ENCODE measurements around the gene AASS. TPM values are rescaled to one million over a fixed set of nuclear protein-coding genes. Genes with fewer than 3 reads are reported as not detected.

AASS gene
- total RNA-seq, 2 experiments from 2014 or later, result not detected

DNA sequence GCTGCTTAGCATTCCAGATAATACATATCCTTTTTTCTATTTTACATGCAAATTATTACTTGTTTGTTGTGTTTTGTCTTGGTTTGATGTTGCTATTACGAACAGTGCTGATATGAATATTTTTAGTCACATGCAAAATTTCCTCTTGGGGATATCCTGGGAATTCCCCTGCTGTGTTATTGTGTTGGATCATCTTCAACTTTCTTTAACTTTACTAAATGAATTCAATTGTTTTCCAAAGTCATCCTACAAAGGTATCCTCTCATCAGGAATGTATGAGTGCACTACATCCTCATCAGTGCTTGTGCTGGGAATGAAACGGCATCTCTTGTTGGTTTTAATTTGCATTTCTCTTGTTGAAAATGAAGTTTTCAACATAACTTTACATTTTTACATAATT, 87.1 kb downstream of the AASS start:
- ChIA-PET CTCF (ENCODE audit: unreplicated experiment) (no interaction called here), POLR2A (no interaction called here)
- Histone ChIP-seq H3K4me2 (ENCODE audit: low read length) (no peak overlapping the region), H3K27ac (ENCODE audit: low read depth, low read length, poor library complexity, severe bottlenecking) (no peak overlapping the region), H3K9me3 (ENCODE audit: low read length) (no peaks in the 10 kb centered on the region), H3K36me3 (ENCODE audit: insufficient read depth, low read length) (no peaks in the 10 kb centered on the region), H3K4me1 (ENCODE audit: insufficient read depth, low read length, poor library complexity, severe bottlenecking) (no peaks in the 10 kb centered on the region), H3K4me3 (ENCODE audit: low read depth, low read length, poor library complexity, severe bottlenecking) (no peak overlapping the region), H3K79me2 (ENCODE audit: insufficient read depth, low read depth, low read length) (no peaks in the 10 kb centered on the region), H3K9me2 (ENCODE audit: insufficient read depth, low read length) (no peaks in the 10 kb centered on the region), H4K20me1 (ENCODE audit: insufficient read depth, low read length) (no peaks in the 10 kb centered on the region), H2AFZ (ENCODE audit: low read length) (no peak overlapping the region)
- BruUV-seq (replicated peaks), result no TSS peak
- intact Hi-C loops (cut with micrococcal nuclease; ENCODE audit: unreplicated experiment), result no loop called here
- DNase-seq (ENCODE audit: low spot score), result no peak
- no peak for TF ChIP-seq EZH2phosphoT487 (IDR thresholded peaks at IDR 0.05; ENCODE audit: borderline replicate concordance, low read depth, low read length)
- TF ChIP-seq, protein P1, sequence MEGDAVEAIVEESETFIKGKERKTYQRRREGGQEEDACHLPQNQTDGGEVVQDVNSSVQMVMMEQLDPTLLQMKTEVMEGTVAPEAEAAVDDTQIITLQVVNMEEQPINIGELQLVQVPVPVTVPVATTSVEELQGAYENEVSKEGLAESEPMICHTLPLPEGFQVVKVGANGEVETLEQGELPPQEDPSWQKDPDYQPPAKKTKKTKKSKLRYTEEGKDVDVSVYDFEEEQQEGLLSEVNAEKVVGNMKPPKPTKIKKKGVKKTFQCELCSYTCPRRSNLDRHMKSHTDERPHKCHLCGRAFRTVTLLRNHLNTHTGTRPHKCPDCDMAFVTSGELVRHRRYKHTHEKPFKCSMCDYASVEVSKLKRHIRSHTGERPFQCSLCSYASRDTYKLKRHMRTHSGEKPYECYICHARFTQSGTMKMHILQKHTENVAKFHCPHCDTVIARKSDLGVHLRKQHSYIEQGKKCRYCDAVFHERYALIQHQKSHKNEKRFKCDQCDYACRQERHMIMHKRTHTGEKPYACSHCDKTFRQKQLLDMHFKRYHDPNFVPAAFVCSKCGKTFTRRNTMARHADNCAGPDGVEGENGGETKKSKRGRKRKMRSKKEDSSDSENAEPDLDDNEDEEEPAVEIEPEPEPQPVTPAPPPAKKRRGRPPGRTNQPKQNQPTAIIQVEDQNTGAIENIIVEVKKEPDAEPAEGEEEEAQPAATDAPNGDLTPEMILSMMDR (conservative IDR thresholded peaks at IDR 0.05; ENCODE audit: low read length), result no peak

DNA sequence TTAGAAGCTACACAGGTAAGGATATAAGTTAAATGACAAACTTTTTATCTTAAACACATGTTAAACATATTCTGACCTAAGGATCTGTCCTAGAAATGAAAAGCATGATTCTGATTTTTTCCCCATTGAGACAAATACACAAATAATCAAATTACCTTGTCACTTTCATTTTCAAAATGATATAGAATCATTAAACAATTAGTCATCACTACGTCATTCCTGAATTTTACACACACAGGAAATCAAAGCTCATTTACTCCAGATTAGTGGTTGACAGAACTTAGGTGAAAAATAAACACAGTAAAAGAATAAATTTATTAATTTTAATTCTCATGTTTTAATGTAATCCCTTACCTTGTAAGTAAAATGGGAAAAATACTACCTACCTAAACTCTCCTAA, 89.0 kb downstream of the AASS start:
- Histone ChIP-seq H3K9me2 (ENCODE audit: insufficient read depth, low read length) (no peaks in the 10 kb centered on the region), H3K4me3 (ENCODE audit: low read depth, low read length, poor library complexity, severe bottlenecking) (no peak overlapping the region), H3K36me3 (ENCODE audit: insufficient read depth, low read length) (no peaks in the 10 kb centered on the region), H3K79me2 (ENCODE audit: insufficient read depth, low read depth, low read length) (no peaks in the 10 kb centered on the region), H2AFZ (ENCODE audit: low read length) (no peak overlapping the region), H3K4me1 (ENCODE audit: insufficient read depth, low read length, poor library complexity, severe bottlenecking) (no peaks in the 10 kb centered on the region), H3K9me3 (ENCODE audit: low read length) (no peaks in the 10 kb centered on the region), H3K27ac (ENCODE audit: low read depth, low read length, poor library complexity, severe bottlenecking) (no peak overlapping the region), H4K20me1 (ENCODE audit: insufficient read depth, low read length) (no peaks in the 10 kb centered on the region), H3K4me2 (ENCODE audit: low read length) (no peak overlapping the region)
- POLR2A ChIA-PET, result interaction anchor here (0.6 kb wide), 1 partner anchor 1010 kb away, joined by 3 read pairs; no protein-coding TSS in a partner anchor
- no peak for DNase-seq (ENCODE audit: low spot score)
- no peak for TF ChIP-seq EZH2phosphoT487 (IDR thresholded peaks at IDR 0.05; ENCODE audit: borderline replicate concordance, low read depth, low read length)
- TF ChIP-seq, protein P1 (conservative IDR thresholded peaks at IDR 0.05; ENCODE audit: low read length), result no peak
- intact Hi-C loops (cut with micrococcal nuclease; ENCODE audit: unreplicated experiment), result no loop called here
- CTCF ChIA-PET (ENCODE audit: unreplicated experiment), result no interaction called here
- BruUV-seq (replicated peaks), result no TSS peak

DNA sequence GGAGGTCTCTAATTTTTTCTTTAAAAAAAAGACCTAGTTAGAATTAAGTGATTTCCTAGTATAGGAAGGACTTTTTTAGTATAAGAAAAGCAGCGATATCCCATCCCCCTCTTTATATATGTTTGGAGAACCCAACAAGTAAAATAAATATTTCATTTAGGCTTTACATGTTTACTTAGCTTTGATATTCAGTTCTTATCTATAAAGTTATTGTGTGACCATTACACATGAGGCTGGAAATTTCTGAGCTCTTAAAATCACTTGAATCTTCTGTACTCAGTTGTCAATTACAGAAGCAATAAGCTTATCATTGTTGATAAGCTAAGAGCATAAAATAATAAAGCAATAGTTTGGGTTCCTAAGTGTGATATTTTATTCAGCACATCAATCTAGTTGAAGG, 89.7 kb downstream of the AASS start:
- ChIA-PET POLR2A (interaction anchor here (0.6 kb wide), 1 partner anchor 1010 kb away, joined by 3 read pairs; no protein-coding TSS in a partner anchor), CTCF (ENCODE audit: unreplicated experiment) (no interaction called here)
- Histone ChIP-seq H3K4me2 (ENCODE audit: low read length) (no peak overlapping the region), H4K20me1 (ENCODE audit: insufficient read depth, low read length) (no peaks in the 10 kb centered on the region), H3K4me3 (ENCODE audit: low read depth, low read length, poor library complexity, severe bottlenecking) (no peak overlapping the region), H3K9me3 (ENCODE audit: low read length) (no peaks in the 10 kb centered on the region), H3K9me2 (ENCODE audit: insufficient read depth, low read length) (no peaks in the 10 kb centered on the region), H3K27ac (ENCODE audit: low read depth, low read length, poor library complexity, severe bottlenecking) (no peak overlapping the region), H3K36me3 (ENCODE audit: insufficient read depth, low read length) (no peaks in the 10 kb centered on the region), H3K4me1 (ENCODE audit: insufficient read depth, low read length, poor library complexity, severe bottlenecking) (no peaks in the 10 kb centered on the region), H3K79me2 (ENCODE audit: insufficient read depth, low read depth, low read length) (no peaks in the 10 kb centered on the region), H2AFZ (ENCODE audit: low read length) (no peak overlapping the region)
- intact Hi-C loops (cut with micrococcal nuclease; ENCODE audit: unreplicated experiment), result no loop called here
- TF ChIP-seq EZH2phosphoT487 (IDR thresholded peaks at IDR 0.05; ENCODE audit: borderline replicate concordance, low read depth, low read length), result no peak
- TF ChIP-seq, protein P1 (conservative IDR thresholded peaks at IDR 0.05; ENCODE audit: low read length), result no peak
- no peak for DNase-seq (ENCODE audit: low spot score)
- no TSS peak for BruUV-seq (replicated peaks)
